Activated CD4-positive, alpha-beta T cell treated with anti-CD3 and anti-CD28 coated beads for 36 hours (primary cell): ENCODE measurements around the gene WNT7B. TPM values are rescaled to one million over a fixed set of nuclear protein-coding genes. Genes with fewer than 3 reads are reported as not detected.
A peak's percentile ranks its signal among the peaks of the same experiment; 100 is the strongest.

Experiments used
- ATAC-seq: fragments of 200-7000 bp; cut with Tn5 transposase; one replicate; pipeline ENCODE4 v1.10.0; 2021; ENCODE audit warnings: mild to moderate bottlenecking, moderate library complexity
- CTCF ChIA-PET: fragments of 350-600 bp; sonication (Branson Sonifier 250); formaldehyde crosslinking; loops from one replicate; lab custom pipeline; 2021; ENCODE audit warnings: antibody characterized with exemption; lab: Charles Lee
- POLR2A ChIA-PET: fragments of 350-600 bp; sonication (Branson Sonifier 250); formaldehyde crosslinking; loops from one replicate; lab custom pipeline; 2021; ENCODE audit warnings: antibody characterized with exemption, inconsistent platforms; lab: Charles Lee
- DNase-seq: peaks from one replicate; pipeline ENCODE4 v3.0.0-alpha.2; 2020
- H3K27ac Mint-ChIP-seq: one replicate; pipeline ENCODE4 v1.8.0; 2021; ENCODE audit warnings: mixed read lengths
- H3K27me3 Mint-ChIP-seq: one replicate; pipeline ENCODE4 v1.8.0; 2021; ENCODE audit warnings: mixed read lengths
- H3K36me3 Mint-ChIP-seq: one replicate; pipeline ENCODE4 v1.8.0; 2021; ENCODE audit warnings: low read depth, mixed read lengths
- H3K4me1 Mint-ChIP-seq: one replicate; pipeline ENCODE4 v1.8.0; 2021; ENCODE audit warnings: mixed read lengths
- H3K4me3 Mint-ChIP-seq: one replicate; pipeline ENCODE4 v1.8.0; 2021; ENCODE audit warnings: mild to moderate bottlenecking, moderate library complexity, mixed read lengths
- H3K9me3 Mint-ChIP-seq: one replicate; pipeline ENCODE4 v1.8.0; 2021; ENCODE audit warnings: low read depth, mixed read lengths
- intact Hi-C, 2 experiments: fragments of 100-400 bp; cut with DNase I in 1 of 2; cut with micrococcal nuclease in 1 of 2; formaldehyde crosslinking; loops; one replicate each; pipeline versions ENCODE4 v1.14.2 to v1.15.1; 2022 to 2024; cut with DNase I, micrococcal nuclease
- total RNA-seq, 2 experiments: library from RNA; stranded (reverse); gene quantifications; one replicate each; pipeline ENCODE4 v1.2.3, GENCODE V29; 2021

Gene WNT7B
- not detected for total RNA-seq

DNA sequence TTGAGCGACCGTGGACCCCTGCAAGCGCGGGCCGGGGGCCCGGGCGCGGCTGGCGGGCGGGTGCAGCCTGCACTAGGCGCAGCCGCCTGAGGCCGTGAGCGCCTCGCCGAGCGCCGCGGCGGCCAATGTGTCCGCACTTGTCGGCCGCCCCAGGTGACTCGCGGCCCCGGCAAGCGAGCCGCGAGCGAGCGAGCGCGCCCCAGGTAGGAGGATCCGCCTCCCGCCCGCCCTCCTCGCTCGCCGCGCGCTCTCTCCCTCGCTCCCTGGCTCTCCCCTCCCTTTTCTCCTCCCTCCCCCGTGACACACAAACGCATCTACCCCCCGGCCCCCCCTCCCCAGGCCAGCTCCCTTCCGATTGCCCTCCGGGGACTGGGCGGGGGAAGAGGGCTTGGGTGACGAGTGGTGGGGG lies at the start of gene WNT7B:
Gene WNT7B (minus strand): TSS at position 160 of the 409 bp plus-strand sequence. CDS start 408 bp downstream, outside the sequence.
- peaks cover 15% of the 10 kb centered on the region for H3K4me1 Mint-ChIP-seq
- intact Hi-C loops, result no loop called here
- H3K4me3 Mint-ChIP-seq, result peak within 1 kb of the TSS; percentile 21
- ChIA-PET POLR2A (no interaction called here), CTCF (no interaction called here)
- no peak for ATAC-seq
- no peaks in the 10 kb centered on the region for H3K9me3 Mint-ChIP-seq
- no peaks in the 10 kb centered on the region for H3K36me3 Mint-ChIP-seq
- H3K27me3 Mint-ChIP-seq, result peaks cover 36% of the 10 kb centered on the region
- no peak within 1 kb of the TSS for H3K27ac Mint-ChIP-seq
- DNase-seq, result peak; percentile 39

- ChIA-PET POLR2A (no interaction called here), CTCF (no interaction called here)
- Mint-ChIP-seq H3K4me3 (no peak overlapping the region), H3K36me3 (no peaks in the 10 kb centered on the region), H3K27me3 (peaks cover 26% of the 10 kb centered on the region), H3K9me3 (no peaks in the 10 kb centered on the region), H3K4me1 (peaks cover 4% of the 10 kb centered on the region), H3K27ac (no peak overlapping the region)
- ATAC-seq (no peak), DNase-seq (peak; percentile 3)
- intact Hi-C loops, result no loop called here
Observed at GRCh38 chr22:46025973-46026898, 49.3 kb upstream of the WNT7B start.

DNA sequence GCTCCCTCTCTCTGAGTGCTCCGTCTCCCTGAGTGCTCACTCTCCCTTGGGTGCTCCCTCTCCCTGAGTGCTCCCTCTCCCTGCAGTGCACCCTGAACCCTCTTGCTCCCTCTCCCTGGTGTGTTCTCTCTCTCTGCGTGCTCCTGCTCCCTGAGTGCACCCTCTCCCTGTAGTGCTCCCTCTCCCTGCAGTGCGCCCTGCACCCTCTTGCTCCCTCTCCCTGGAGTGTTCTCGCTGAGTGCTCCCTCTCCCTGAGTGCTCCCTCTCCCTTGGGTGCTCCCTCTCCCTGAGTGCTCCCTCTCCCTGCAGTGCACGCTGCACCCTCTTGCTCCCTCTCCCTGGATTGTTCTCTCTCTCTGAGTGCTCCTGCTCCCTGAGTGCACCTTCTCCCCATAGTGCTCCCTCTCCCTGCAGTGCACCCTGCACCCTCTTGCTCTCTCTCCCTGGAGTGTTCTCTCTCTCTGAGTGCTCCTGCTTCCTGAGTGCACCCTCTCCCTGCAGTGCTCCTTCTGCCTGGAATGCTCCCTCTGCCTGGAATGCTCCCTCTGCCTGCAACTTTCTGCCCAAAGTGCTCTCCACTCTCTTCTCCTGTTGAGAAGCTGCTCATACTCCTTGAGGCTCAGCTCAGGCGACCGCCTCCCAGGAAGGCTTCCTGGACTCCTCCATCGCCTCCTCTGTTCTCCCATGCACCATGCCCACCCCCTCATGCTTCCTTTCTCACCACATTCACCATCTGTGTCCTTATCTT lies 48.4 kb upstream of the WNT7B start:
- POLR2A ChIA-PET, result no interaction called here
- H3K4me3 Mint-ChIP-seq, result no peak overlapping the region
- ATAC-seq (no peak), DNase-seq (peak; percentile 1)
- H3K36me3 Mint-ChIP-seq, result no peaks in the 10 kb centered on the region
- H3K27me3 Mint-ChIP-seq, result peaks cover 26% of the 10 kb centered on the region
- no peak overlapping the region for H3K27ac Mint-ChIP-seq
- H3K9me3 Mint-ChIP-seq, result no peaks in the 10 kb centered on the region
- CTCF ChIA-PET, result no interaction called here
- intact Hi-C loops, result no loop called here
- peaks cover 4% of the 10 kb centered on the region for H3K4me1 Mint-ChIP-seq

- no peak overlapping the region for H3K27ac Mint-ChIP-seq
- intact Hi-C loops, result no loop called here
- DNase-seq (peak; percentile 2), ATAC-seq (no peak)
- H3K27me3 Mint-ChIP-seq, result peaks cover 26% of the 10 kb centered on the region
- CTCF ChIA-PET, result interaction anchor here (0.9 kb wide), 1 partner anchor 25 kb away, joined by 3 read pairs; no protein-coding TSS in a partner anchor
- peaks cover 4% of the 10 kb centered on the region for H3K4me1 Mint-ChIP-seq
- no peak overlapping the region for H3K4me3 Mint-ChIP-seq
- POLR2A ChIA-PET, result no interaction called here
- no peaks in the 10 kb centered on the region for H3K9me3 Mint-ChIP-seq
- no peaks in the 10 kb centered on the region for H3K36me3 Mint-ChIP-seq
Observed at GRCh38 chr22:46024136-46024840, 47.3 kb upstream of the WNT7B start.

DNA sequence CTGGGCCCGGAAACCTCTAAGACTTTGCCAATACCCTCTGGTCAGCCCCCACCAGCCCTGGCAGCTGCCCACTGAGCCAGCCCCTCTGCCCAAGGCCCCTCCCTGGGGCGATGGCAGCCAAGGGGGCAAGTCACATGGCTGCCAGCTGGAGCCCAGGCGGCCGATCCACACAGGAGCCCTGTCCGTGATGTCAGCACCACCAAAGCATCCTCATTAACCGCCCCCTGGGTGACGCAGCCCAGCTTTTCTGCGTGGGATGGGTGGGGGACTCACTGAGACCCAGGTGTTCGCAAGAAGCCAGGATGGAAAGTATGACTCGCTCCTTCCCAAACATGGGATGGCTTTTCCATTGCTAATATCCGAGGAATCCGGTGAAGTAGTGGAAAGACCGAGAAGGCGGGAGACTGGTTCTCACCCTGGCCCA lies 46.6 kb upstream of the WNT7B start:
- Mint-ChIP-seq H3K4me3 (no peak overlapping the region), H3K4me1 (peaks cover 4% of the 10 kb centered on the region), H3K27ac (no peak overlapping the region), H3K9me3 (no peaks in the 10 kb centered on the region), H3K36me3 (no peaks in the 10 kb centered on the region), H3K27me3 (peaks cover 26% of the 10 kb centered on the region)
- ChIA-PET POLR2A (no interaction called here), CTCF (no interaction called here)
- peak; percentile 2 for DNase-seq
- intact Hi-C loops, result no loop called here
- ATAC-seq, result no peak

- no peak overlapping the region for H3K27ac Mint-ChIP-seq
- DNase-seq (peak; percentile 1), ATAC-seq (no peak)
- H3K9me3 Mint-ChIP-seq, result no peaks in the 10 kb centered on the region
- no peak overlapping the region for H3K4me3 Mint-ChIP-seq
- POLR2A ChIA-PET, result no interaction called here
- intact Hi-C loops, result no loop called here
- H3K36me3 Mint-ChIP-seq, result no peaks in the 10 kb centered on the region
- H3K27me3 Mint-ChIP-seq, result peaks cover 22% of the 10 kb centered on the region
- CTCF ChIA-PET, result no interaction called here
- H3K4me1 Mint-ChIP-seq, result peaks cover 4% of the 10 kb centered on the region
Observed at GRCh38 chr22:46022881-46023512, 46.0 kb upstream of the WNT7B start.

GRCh38 chr22:46021577-46021976 lies 44.6 kb upstream of the WNT7B start:
- H3K4me3 Mint-ChIP-seq, result no peak overlapping the region
- ChIA-PET POLR2A (no interaction called here), CTCF (interaction anchor here (0.5 to 1.5 kb wide), 2 partner anchors 15 to 31 kb away, joined by 3 to 5 read pairs; no protein-coding TSS in a partner anchor)
- H3K36me3 Mint-ChIP-seq, result no peaks in the 10 kb centered on the region
- no peaks in the 10 kb centered on the region for H3K9me3 Mint-ChIP-seq
- no peak for ATAC-seq
- no peaks in the 10 kb centered on the region for H3K4me1 Mint-ChIP-seq
- DNase-seq, result peak; percentile 2
- H3K27me3 Mint-ChIP-seq, result peaks cover 16% of the 10 kb centered on the region
- no peak overlapping the region for H3K27ac Mint-ChIP-seq
- intact Hi-C loops, result no loop called here

GRCh38 chr22:46019351-46019750 lies 42.4 kb upstream of the WNT7B start:
- Mint-ChIP-seq H3K4me3 (no peak overlapping the region), H3K27ac (no peak overlapping the region), H3K27me3 (no peaks in the 10 kb centered on the region), H3K9me3 (no peaks in the 10 kb centered on the region), H3K4me1 (no peaks in the 10 kb centered on the region), H3K36me3 (no peaks in the 10 kb centered on the region)
- POLR2A ChIA-PET, result no interaction called here
- intact Hi-C loops, result no loop called here
- no peak for ATAC-seq
- peak; percentile 1 for DNase-seq
- CTCF ChIA-PET, result interaction anchor here (0.7 to 2.8 kb wide), 4 partner anchors 11 to 348 kb away, joined by 3 to 15 read pairs (median 3); no protein-coding TSS in a partner anchor

GRCh38 chr22:46018859-46019258 lies 41.9 kb upstream of the WNT7B start:
- H3K27ac Mint-ChIP-seq, result no peak overlapping the region
- no peaks in the 10 kb centered on the region for H3K9me3 Mint-ChIP-seq
- DNase-seq (no peak), ATAC-seq (no peak)
- ChIA-PET POLR2A (no interaction called here), CTCF (interaction anchor here (0.7 to 2.8 kb wide), 4 partner anchors 10 to 349 kb away, joined by 3 to 15 read pairs (median 3); no protein-coding TSS in a partner anchor)
- no peaks in the 10 kb centered on the region for H3K36me3 Mint-ChIP-seq
- intact Hi-C loops, result no loop called here
- H3K4me1 Mint-ChIP-seq, result no peaks in the 10 kb centered on the region
- H3K4me3 Mint-ChIP-seq, result no peak overlapping the region
- no peaks in the 10 kb centered on the region for H3K27me3 Mint-ChIP-seq

DNA sequence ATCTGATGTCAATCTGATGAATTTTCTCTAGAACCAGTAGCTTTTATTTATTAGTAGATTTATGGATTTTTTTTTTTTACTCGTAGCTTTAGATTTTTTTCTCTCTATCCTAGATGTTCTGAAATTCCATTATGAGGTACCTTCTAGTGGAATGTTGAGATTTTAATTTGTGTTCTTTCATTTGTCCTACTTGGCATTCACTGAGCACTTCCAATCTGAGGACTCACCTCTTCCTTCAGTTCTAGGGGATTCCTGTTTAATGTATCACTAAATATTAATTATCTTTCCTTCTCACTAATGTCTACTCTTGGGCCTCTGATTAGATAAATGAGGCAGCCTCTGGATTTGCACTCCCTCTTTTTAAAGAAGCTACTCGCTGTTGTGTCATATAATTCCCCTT lies 40.2 kb upstream of the WNT7B start:
- DNase-seq (no peak), ATAC-seq (no peak)
- ChIA-PET CTCF (interaction anchor here (1.0 to 6.2 kb wide), 5 partner anchors 11 to 34 kb away, joined by 3 to 61 read pairs (median 5); no protein-coding TSS in a partner anchor), POLR2A (no interaction called here)
- intact Hi-C loops, result no loop called here
- Mint-ChIP-seq H3K27me3 (no peaks in the 10 kb centered on the region), H3K9me3 (no peaks in the 10 kb centered on the region), H3K4me3 (no peak overlapping the region), H3K4me1 (peaks cover 4% of the 10 kb centered on the region), H3K27ac (no peak overlapping the region), H3K36me3 (no peaks in the 10 kb centered on the region)
